GM12891 (cell line): ENCODE data around the gene TSC1.

Experiments
- PAX5 ChIP-seq: IDR thresholded peaks from 2 replicates; pipeline ENCODE4 v1.6.1; 2011; ENCODE audit warnings: low read length, moderate library complexity, mild to moderate bottlenecking; ENCODE audit not compliant: insufficient read depth, severe bottlenecking
- POLR2A ChIP-seq: IDR thresholded peaks from 2 replicates; pipeline ENCODE4 v1.6.1; 2011; ENCODE audit warnings: low read depth, low read length, control low read depth
- POLR2AphosphoS5 ChIP-seq: IDR thresholded peaks from 2 replicates; pipeline ENCODE4 v1.6.1; 2011; ENCODE audit warnings: low read depth, low read length, control low read depth
- TAF1 ChIP-seq: IDR thresholded peaks from 2 replicates; pipeline ENCODE4 v1.6.1; 2011; ENCODE audit warnings: low read depth, low read length, control low read depth

- TF ChIP-seq POLR2AphosphoS5 = no peak
- TF ChIP-seq POLR2A = no peak
- no peak for TF ChIP-seq TAF1
- no peak for TF ChIP-seq PAX5
Observed at GRCh38 chr9:132910376-132910775, 34.0 kb downstream of the TSC1 start.
